GM12878 (cell line): Measurements from ENCODE around the gene BLNK. TPM values are rescaled to one million over a fixed set of nuclear protein-coding genes. Genes with fewer than 3 reads are reported as not detected.

Source experiments
- ATAC-seq: fragments of 200-7000 bp; cut with Tn5 transposase; 3 replicates; pipeline ENCODE4 v1.9.1; 2020; ENCODE audit warnings: mild to moderate bottlenecking, moderate library complexity
- BruUV-seq: library from RNA; stranded (reverse); fragments of 400-500 nt; replicated peaks from 2 replicates; lab custom pipeline; 2021; lab: Mats Ljungman, UMichigan
- CTCF ChIA-PET: fragments of 300-600 bp; sonication (Branson Sonifier 250); formaldehyde crosslinking; extraction: SDS; loops from one replicate; lab custom pipeline; 2021; ENCODE audit warnings: inconsistent platforms; lab: Yijun Ruan, JAX
- POLR2A ChIA-PET: fragments of 350-600 bp; formaldehyde crosslinking; extraction: SDS; loops from one replicate; lab custom pipeline; 2021; ENCODE audit warnings: inconsistent platforms; lab: Charles Lee
- RAD21 ChIA-PET: fragments of 300-600 bp; sonication (Branson Sonifier 250); formaldehyde crosslinking; loops from one replicate; lab custom pipeline; 2023; ENCODE audit warnings: antibody characterized with exemption; ENCODE audit not compliant: unreplicated experiment; lab: Charles Lee
- SMC1A ChIA-PET: fragments of 300-600 bp; sonication (Branson Sonifier 250); formaldehyde crosslinking; loops from one replicate; lab custom pipeline; 2023; ENCODE audit not compliant: unreplicated experiment, uncharacterized antibody; lab: Charles Lee
- DNase-seq: peaks from one replicate; pipeline ENCODE4 v3.0.0-alpha.2; 2011; ENCODE audit warnings: low read depth, low spot score
- FAIRE-seq: peaks from 3 replicates; lab custom pipeline; 2011; peaks lifted over from hg19 to GRCh38; lab: Jason Lieb, UNC
- H2AFZ ChIP-seq: 2 replicates; pipeline ENCODE4 v1.6.0; 2011; ENCODE audit warnings: low read depth, low read length, control low read depth; ENCODE audit not compliant: control insufficient read depth
- H3K27ac ChIP-seq: 2 replicates; pipeline ENCODE4 v1.5.1; 2011; ENCODE audit warnings: control low read depth; ENCODE audit not compliant: control insufficient read depth, insufficient read depth
- H3K27me3 ChIP-seq, 2 experiments: replicated peaks in 1 of 2; 2 replicates each; pipeline versions ENCODE4 v1.6.0 to v1.6.1; 2011; ENCODE audit warnings: low read length in 1 of 2; ENCODE audit not compliant: control insufficient read depth in 2 of 2, insufficient read depth in 2 of 2
- H3K36me3 ChIP-seq, 2 experiments: 2 replicates each; pipeline ENCODE4 v1.5.1; 2011; ENCODE audit warnings: low read length in 1 of 2; ENCODE audit not compliant: control insufficient read depth in 2 of 2, insufficient read depth in 2 of 2
- H3K4me1 ChIP-seq: 2 replicates; pipeline ENCODE4 v1.6.1; 2011; ENCODE audit warnings: mild to moderate bottlenecking, low read length, moderate library complexity, mixed read lengths; ENCODE audit not compliant: control insufficient read depth, insufficient read depth
- H3K4me2 ChIP-seq: 2 replicates; pipeline ENCODE4 v1.6.0; 2011; ENCODE audit warnings: control low read depth; ENCODE audit not compliant: control insufficient read depth, insufficient read depth
- H3K4me3 ChIP-seq: fragments of 200-600 bp; sonication (generic); 2 replicates; pipeline ENCODE4 v1.5.1; 2016
- H3K79me2 ChIP-seq: 2 replicates; pipeline ENCODE4 v1.6.0; 2011; ENCODE audit warnings: low read length; ENCODE audit not compliant: control insufficient read depth, insufficient read depth
- H3K9ac ChIP-seq: 2 replicates; pipeline ENCODE4 v1.8.0; 2011; ENCODE audit warnings: low read length, control low read depth, mixed read lengths; ENCODE audit not compliant: control insufficient read depth, insufficient read depth
- H3K9me3 ChIP-seq: replicated peaks from 3 replicates; pipeline ENCODE4 v1.5.1; 2011; ENCODE audit warnings: mild to moderate bottlenecking, low read length; ENCODE audit not compliant: control insufficient read depth, insufficient read depth
- H4K20me1 ChIP-seq: 2 replicates; pipeline ENCODE4 v1.6.0; 2011; ENCODE audit not compliant: control insufficient read depth, insufficient read depth
- CBX5 ChIP-seq: sonication (generic); IDR thresholded peaks from 2 replicates; pipeline ENCODE4 v1.6.1; 2016; ENCODE audit warnings: low read depth, moderate library complexity, mild to moderate bottlenecking, inconsistent platforms
- MTA2 ChIP-seq: fragments of 450-650 bp; IDR thresholded peaks from 2 replicates; pipeline ENCODE4 v1.6.1; 2016; ENCODE audit warnings: low read depth, mild to moderate bottlenecking, moderate library complexity
- ZBED1 ChIP-seq: IDR thresholded peaks from 2 replicates; pipeline ENCODE4 v1.6.1; 2016; ENCODE audit warnings: borderline replicate concordance
- ZNF687 ChIP-seq: fragments of 450-650 bp; IDR thresholded peaks from 2 replicates; pipeline ENCODE4 v1.6.1; 2017; ENCODE audit warnings: mild to moderate bottlenecking, moderate library complexity
- WGBS: methylation state at CpG from one replicate; pipeline ENCODE4 v1.1.6; 2016; ENCODE audit warnings: low lambda C conversion rate; ENCODE audit not compliant: insufficient replicate concordance, insufficient coverage; ENCODE audit errors: missing lambda C conversion rate; 5-methylcytosine and 5-hydroxymethylcytosine counted together
- in situ Hi-C: fragments of 300-500 bp; cut with MboI; formaldehyde crosslinking; loops from 9 replicates; pipeline ENCODE4 v1.14.3; 2018; ENCODE audit warnings: mixed read lengths
- intact Hi-C: fragments of 100-400 bp; cut with micrococcal nuclease; formaldehyde crosslinking; loops from one replicate; pipeline ENCODE4 v1.14.2; 2022; ENCODE audit not compliant: unreplicated experiment
- polyA plus RNA-seq, 11 experiments: library from polyadenylated mRNA; depleted of rRNA in 4 of 11; unstranded in 6 of 11; stranded (reverse) in 5 of 11; fragments of >200 nt; fragmentation: Nextera tagmentation in 4 of 11; fragmentation: Illumina TruSeq in 1 of 11; extraction: Ambion mirVana in 4 of 11; extraction: Trizol in 1 of 11; gene quantifications; 1 replicate in 1 of 11; 2 replicates in 10 of 11; pipeline versions ENCODE4 v1.2.1 to v1.2.3, GENCODE V29; 2011 to 2016; ENCODE audit warnings: inconsistent platforms in 2 of 11, missing spikeins in 2 of 11, low read depth in 1 of 11
- total RNA-seq, 4 experiments: library from RNA; depleted of rRNA in 3 of 4; stranded (reverse); fragments of >200 nt in 3 of 4; fragmentation: Illumina TruSeq in 1 of 4; extraction: Trizol in 1 of 4; gene quantifications; 2 replicates each; pipeline versions ENCODE4 v1.2.1 to v1.2.3, GENCODE V29; 2013 to 2021

The BLNK gene
- total and polyA plus RNA-seq, 10 of the 15 experiments (the other 5 are each of a cell fraction or from before 2014, with no cell fraction given), result 79.5 to 201 (median 139) TPM

GRCh38 chr10:96188421-96188820 is 82.9 kb downstream of the BLNK start (continued):
- TF ChIP-seq ZNF687, result no peak
- no peak for TF ChIP-seq MTA2

- FAIRE-seq, result no peak
- in situ Hi-C loops, result no loop called here
- WGBS, result 100% methylated on average over 1 of the region's 1 CpG
- no peak for DNase-seq
- no peaks in the 10 kb centered on the region for H3K4me1 ChIP-seq
- no peaks in the 10 kb centered on the region for H3K36me3 ChIP-seq
- H3K4me2 ChIP-seq, result no peak overlapping the region
- peaks cover 5% of the 10 kb centered on the region; the same call in 2 of the 3 replicates for H3K9me3 ChIP-seq
- SMC1A ChIA-PET, result no interaction called here
- 0 out of 2 replicates have a peak, but pooled peaks have one; percentile 74 for TF ChIP-seq CBX5
- no peak for TF ChIP-seq ZBED1
- TF ChIP-seq, all 136 proteins: peak for 1
- Histone ChIP-seq H2AFZ (no peak overlapping the region), H3K27ac (no peak overlapping the region), H3K9ac (no peak overlapping the region), H3K27me3 (no peaks in the 10 kb centered on the region), H4K20me1 (no peaks in the 10 kb centered on the region), H3K4me3 (no peak overlapping the region), H3K79me2 (no peaks in the 10 kb centered on the region)
- ATAC-seq, result no peak
- RAD21 ChIA-PET, result no interaction called here
- intact Hi-C loops, result no loop called here
- BruUV-seq, result no TSS peak
- CTCF ChIA-PET, result interaction anchor here (1.1 kb wide), 1 partner anchor 10 kb away, joined by 4 read pairs; no protein-coding TSS in a partner anchor
- POLR2A ChIA-PET, result no interaction called here
These were observed 94.4 kb downstream of the BLNK start for GRCh38 chr10:96176985-96177384.
